NCI-H2227 treated with DMSO at 0.1 percent for 48 hours (cell line): Measurements from ENCODE around the gene CFAP90.

ENCODE experiments used
- DNase-seq: peaks from one replicate; lab custom pipeline; 2025; lab: John Stamatoyannopoulos, UW

The CFAP90 gene

GRCh38 chr5:7868427-7868772 lies 17.5 kb upstream of the CFAP90 start:
- DNase-seq = peak; percentile 21

GRCh38 chr5:7867260-7867659 lies 16.3 kb upstream of the CFAP90 start:
- no peak for DNase-seq

GRCh38 chr5:7866196-7866595 lies 15.3 kb upstream of the CFAP90 start:
- no peak for DNase-seq

DNA sequence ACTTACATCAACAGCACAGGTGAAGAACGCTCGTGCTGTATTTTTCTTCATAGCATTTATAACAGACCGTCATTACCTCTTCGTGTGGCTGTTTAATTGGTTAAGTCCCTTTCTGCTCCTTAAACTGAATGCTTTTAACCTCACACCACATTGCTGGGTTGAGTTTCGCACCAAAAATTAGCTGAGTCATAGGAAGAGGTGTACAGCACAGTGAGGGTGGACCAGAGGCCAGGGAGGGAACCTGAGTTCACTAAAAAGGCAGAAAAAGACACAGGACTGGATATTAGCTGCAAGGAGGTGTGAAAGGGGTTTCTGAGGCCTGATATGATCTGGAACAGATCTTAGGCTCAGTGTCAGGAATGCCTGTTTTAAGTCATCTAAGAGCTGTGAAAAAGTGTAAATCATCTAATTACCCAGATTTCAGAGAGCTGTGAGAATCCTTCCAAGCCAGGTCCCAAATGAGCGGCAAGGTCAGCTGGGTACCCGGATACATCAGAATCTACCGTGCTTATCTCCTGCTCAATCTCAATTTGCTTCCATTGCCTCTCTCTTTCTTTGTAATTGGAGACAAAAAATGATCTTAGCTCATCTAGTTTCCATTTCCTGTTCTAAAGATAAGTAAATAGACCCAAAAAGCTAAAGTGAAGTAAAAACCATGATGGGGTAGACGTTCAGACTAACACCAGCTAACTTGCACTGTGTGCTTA lies 7.1 kb upstream of the CFAP90 start:
- no peak for DNase-seq

DNA sequence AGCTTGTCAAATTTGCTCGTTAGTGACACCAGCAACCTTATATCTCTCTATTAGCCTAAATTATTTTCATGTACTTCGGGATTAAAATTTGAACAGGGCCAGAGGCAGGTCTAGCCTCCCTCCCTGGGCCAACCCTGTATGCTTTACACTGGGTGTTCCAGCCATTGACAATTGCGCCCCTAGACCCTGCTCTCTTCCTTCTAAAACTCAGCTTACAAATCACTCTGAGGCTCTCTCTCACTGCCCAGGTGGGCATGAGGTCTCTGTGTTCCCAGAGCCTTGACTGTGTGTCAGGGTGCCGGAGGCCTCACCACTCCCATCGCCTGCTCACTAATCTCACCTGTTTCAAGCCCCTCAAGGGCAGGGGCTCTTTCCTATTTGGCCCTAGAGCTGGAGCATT lies 6.4 kb upstream of the CFAP90 start:
- no peak for DNase-seq

DNA sequence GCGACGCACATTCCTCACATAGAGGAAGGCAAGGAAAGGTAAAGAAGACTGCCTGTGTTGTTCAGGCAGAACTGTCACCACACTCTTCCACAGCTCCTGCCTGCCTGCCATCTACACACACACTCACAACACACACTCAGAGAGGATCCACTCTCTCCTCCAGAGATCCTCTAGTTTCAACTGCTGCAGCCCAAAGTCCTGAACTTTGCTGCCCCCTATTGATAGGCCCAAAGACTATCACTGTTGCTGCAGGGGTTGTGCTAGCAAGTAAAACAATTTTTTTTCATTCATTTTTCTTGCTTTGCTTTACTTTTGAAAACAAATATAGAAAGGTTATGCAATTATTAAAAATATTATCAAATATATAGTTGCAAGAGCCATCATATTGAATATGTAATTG lies 5.9 kb upstream of the CFAP90 start:
- DNase-seq = peak; percentile 9

DNA sequence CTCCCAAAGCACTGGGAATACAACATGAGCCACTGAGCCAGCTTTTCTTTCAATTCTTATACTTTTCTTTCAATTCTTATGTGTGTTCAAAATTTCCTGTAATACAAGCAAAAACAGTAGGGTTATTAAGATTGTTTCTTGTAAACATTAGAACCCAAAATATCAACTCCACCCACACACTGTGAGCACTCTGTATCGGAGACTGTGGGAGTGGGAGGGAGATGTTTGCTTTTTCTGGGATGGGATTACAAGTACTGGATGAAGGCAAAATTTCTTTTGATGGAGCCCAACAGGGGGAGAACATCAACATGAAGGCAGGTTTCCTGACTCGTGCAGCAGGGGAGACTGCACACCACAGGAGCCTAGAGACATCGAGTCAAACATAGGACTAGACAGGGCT lies 4.7 kb upstream of the CFAP90 start:
- DNase-seq = no peak

DNA sequence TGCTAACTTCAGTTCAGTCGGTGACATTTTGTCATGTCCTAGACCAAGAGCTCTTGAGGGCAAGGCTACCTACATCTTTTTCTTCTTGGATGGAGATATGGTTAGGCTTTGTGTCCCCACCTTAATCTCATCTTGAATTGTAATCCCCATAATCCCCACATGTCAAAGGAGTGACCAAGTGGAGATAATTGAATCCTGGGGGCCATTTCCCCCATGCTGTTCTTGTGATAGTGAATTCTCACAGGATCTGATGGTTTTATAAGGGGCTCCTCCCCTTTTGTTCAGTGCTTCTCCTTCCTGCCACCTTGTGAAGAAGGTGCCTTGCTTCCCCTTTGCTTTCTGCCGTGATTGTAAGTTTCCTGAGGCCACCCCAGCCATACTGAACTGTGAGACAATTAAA lies 2.1 kb upstream of the CFAP90 start:
- no peak for DNase-seq

DNA sequence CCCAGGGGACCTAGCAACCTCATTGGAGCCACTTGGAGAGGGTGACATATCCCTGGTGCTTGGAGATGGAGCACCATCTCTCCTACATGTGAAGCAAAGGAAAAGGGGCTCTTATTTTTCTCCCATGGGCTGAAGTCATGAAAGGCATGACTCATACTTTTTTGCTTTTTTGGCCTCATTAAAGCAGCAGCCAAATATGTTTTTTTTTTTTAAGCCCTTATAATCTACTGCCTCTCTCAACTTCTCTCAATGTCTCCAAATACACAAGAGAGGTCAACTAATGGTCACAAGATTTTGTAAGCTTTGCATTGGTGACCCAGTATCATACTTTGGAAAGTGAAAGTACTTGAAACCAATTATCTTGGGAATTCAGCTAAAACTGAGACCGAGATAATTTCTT lies 1.6 kb upstream of the CFAP90 start:
- no peak for DNase-seq

DNA sequence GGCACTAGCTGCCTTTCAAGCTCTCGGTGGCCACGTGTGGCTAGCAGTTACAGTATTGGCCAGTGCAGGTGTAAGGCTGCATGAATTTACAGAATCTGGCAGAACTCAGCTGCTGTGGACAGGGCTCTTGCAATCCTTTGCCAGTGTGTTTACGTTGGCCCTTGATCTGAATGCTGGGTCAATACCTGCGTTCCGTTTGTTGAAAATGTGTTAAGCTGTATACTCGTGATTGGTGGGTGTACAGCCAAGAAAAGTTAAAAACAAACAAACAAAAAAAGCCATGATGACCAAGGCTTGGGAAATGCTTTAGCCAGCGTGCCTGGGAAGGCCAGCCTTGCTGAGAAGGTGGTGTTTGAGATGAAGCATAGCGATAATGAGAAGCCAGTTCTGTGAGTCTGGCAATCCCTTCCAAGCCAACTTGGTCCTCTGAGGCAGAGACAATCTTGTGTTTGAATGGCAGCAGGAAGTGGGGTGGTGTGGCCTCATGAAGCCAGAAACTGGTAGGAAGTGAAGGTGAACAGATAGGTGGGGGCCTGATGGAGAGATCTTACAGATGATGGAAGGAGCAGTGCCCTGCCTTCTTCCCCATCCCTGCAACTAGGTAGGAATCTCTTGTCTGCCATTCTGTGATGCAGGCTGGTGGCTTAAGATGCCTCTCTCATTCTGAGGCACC lies 820 bp upstream of the CFAP90 start:
- no peak for DNase-seq

DNA sequence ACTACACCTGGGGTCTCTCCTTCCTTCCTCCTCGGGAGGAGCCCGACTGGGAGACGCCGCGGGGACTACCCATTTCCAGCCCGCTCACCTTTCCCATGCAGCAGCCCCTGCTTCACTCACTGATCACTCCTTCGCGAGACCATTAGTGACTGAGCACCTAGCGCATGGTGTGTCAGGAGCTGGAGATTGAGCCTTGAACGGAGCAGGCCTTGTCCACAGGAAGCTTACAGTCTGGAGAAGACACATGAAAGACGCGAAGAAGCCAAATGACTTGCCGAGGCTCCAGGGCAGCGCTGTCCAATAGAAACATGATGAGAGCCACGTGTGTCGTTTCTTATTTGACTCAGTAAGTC lies 283 bp upstream of the CFAP90 start:
- no peak for DNase-seq

- peak; percentile 24 for DNase-seq
Measured at GRCh38 chr5:7849681-7850394, 1.1 kb downstream of the CFAP90 start.

- DNase-seq = no peak
Measured at GRCh38 chr5:7848296-7848695, 2.6 kb downstream of the CFAP90 start.

GRCh38 chr5:7846327-7846726 lies 4.6 kb downstream of the CFAP90 start:
- no peak for DNase-seq

GRCh38 chr5:7845557-7845956 lies 5.4 kb downstream of the CFAP90 start:
- no peak for DNase-seq

DNA sequence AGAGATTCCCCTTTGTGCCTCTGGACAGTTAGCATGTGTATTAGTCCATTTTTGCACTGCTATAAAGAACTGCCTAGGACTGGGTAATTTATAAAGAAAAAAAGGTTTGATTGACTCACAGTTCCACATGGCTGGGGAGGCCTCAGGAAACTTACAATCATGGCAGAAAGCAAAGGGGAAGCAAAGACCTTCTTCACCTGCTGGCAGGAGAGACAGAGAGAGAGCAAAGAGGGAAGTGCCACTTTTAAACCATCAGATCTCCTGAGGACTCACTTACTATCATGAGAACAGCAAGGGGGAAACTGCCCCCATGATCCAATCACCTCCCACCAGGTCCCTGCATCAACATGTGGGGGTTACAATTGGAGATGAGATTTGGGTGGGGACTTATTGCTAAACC lies 6.0 kb downstream of the CFAP90 start:
- no peak for DNase-seq

GRCh38 chr5:7842531-7842930 lies 8.4 kb downstream of the CFAP90 start:
- no peak for DNase-seq

DNA sequence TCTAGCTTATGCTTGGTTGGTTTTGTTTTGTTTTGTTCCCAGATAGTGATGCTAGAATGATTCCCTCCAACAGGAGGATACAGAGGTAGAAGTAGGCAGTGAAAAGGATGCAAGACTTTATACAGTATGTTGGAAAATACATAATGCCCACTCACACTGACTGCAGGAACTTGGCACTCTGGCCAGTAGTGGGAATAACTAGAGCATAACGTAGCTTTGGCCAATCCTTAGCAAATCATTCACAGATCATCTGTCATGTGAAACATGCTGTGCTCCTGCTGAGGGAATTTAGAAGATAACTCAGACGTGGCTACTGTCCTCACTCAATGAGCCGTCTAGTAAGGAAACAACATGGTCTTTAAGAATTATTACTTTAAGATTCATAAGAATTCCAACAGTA lies 13.5 kb downstream of the CFAP90 start:
- no peak for DNase-seq

DNA sequence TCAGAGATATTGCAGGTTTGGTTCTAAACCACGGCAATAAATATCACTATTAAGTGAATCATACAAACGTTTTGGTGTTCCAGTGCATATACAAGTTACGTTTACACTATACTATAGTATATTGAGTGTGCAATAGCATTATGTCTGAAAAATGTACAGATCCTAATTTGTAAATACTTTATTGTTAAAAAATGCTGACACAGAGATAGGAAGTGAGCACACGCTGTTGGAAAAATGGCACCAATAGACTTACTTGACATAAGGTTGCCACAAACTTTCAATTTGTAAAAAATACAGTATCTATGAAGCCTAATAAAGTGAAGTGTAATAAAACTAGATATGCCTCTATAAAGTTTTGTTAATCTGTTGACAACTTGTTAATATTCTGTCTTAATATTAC lies 16.0 kb downstream of the CFAP90 start:
- no peak for DNase-seq

DNA sequence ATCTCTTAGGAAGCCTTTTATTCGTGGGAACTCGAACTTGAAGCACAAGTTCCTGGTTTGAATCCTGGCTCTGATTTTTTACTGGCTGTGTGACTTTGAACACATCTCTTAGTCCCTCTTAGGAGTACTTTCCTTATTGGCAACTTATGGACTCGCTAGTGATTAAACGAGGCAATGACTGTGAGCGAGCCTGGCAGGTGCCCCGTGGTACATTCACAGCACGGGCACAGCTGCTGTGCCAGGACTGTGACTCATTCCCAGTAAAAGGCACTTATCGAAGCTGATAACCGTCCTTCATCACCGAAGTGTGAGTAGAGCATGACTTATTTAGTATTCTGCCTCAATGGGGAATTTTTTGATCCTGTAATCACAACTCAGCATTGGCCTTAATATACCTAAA lies 22.7 kb downstream of the CFAP90 start:
- DNase-seq = no peak

DNA sequence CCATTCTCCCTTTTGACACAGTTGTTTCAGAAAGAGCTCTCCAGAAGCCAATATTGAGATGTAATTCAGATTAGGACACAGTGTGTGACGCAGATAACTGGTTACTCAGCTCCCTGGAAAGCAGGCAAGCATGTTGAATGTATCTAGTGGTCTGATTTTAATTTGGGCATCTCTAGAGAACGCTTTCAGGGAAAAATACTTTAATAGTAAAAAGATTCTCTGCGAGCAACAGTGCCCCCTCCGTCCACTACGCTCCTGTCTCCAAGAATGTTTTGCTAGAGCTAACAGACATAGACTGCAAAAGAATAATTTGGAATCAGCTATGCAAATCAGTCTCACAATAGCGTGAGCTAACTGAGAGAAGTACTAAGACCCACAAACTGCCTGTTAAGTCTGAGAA lies 23.3 kb downstream of the CFAP90 start:
- no peak for DNase-seq

GRCh38 chr5:7825630-7826029 lies 25.3 kb downstream of the CFAP90 start:
- DNase-seq = no peak

GRCh38 chr5:7824995-7825394 lies 25.9 kb downstream of the CFAP90 start:
- DNase-seq = no peak

DNA sequence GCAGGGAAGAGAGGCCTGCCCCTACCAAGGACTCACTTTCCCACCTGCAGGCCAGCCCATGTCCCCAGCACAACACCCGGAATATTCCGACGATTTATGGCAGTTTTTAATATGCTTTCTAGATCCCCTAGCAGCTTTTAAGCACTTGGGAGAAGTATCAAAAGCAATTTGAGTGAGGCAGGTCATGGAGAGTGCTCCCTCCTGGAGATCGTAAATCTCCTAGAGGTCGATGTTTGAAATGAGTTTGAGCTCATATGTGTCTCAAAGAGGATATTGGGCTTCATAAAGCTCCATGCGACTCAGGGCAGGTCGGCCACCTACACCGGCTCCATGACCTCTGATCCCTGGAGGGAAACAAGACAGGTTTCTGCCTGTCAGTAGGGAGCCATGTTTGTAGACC lies 27.3 kb downstream of the CFAP90 start:
- DNase-seq = no peak
